ENCODE measurements around the gene METAP1D. TPM values are rescaled to one million over a fixed set of nuclear protein-coding genes. Genes with fewer than 3 reads are reported as not detected.

The METAP1D gene
- total RNA-seq, 4 donors from 2014 or later = 0.75 to 6.4 (median 3.6) TPM

- 17% methylated on average over 22 of the region's 23 CpGs; no CpG with 5 or more reads in 1 of the 2 donors for WGBS, 2 donors (ENCODE audit: low coverage in 1 of 2)
Observed at GRCh38 chr2:172087780-172088244, 88.1 kb downstream of the METAP1D start.

GRCh38 chr2:172088245-172089004 lies 88.7 kb downstream of the METAP1D start:
- intact Hi-C loops (cut with DNase I; ENCODE audit: low total_unique reads) = no loop called here
- H3K27ac ChIP-seq = no peak overlapping the region
- TF ChIP-seq EP300 (IDR thresholded peaks at IDR 0.05; ENCODE audit: low read depth) (no peak), POLR2A (IDR thresholded peaks at IDR 0.05) (no peak), POLR2AphosphoS5 (IDR thresholded peaks at IDR 0.05) (no peak), CTCF (IDR thresholded peaks at IDR 0.05) (no peak)
- no peak overlapping the region for H3K4me3 ChIP-seq
- DNase-seq = no peak
- no peaks in the 10 kb centered on the region for H3K36me3 ChIP-seq
- no peaks in the 10 kb centered on the region for H3K9me3 ChIP-seq
- H3K4me1 ChIP-seq = peaks cover 19 to 47% (median 36%) of the 10 kb centered on the region in 4 donors
- in situ Hi-C loops (cut with MboI; ENCODE audit: low pct_ligation_motif_present in 1 of 4, low pct_unique_long_range_greater_than_20kb in 1 of 4, low sequenced_read_pairs in 3 of 4) = no loop called here
- H3K27me3 ChIP-seq = peaks cover 100% of the 10 kb centered on the region
- 6 to 15% methylated on average over 9 to 37 of the region's 37 CpGs for WGBS, 2 donors (ENCODE audit: low coverage in 1 of 2)

More at GRCh38 chr2:172087780-172088244, 88.1 kb downstream of the METAP1D start:
- Histone ChIP-seq H3K4me3 (no peak overlapping the region), H3K36me3 (no peaks in the 10 kb centered on the region), H3K9me3 (no peaks in the 10 kb centered on the region), H3K4me1 (peaks cover 19 to 53% (median 41%) of the 10 kb centered on the region in 4 donors), H3K27me3 (peaks cover 100% of the 10 kb centered on the region), H3K27ac (no peak overlapping the region)
- intact Hi-C loops (cut with DNase I; ENCODE audit: low total_unique reads) (no loop called here), in situ Hi-C loops (cut with MboI; ENCODE audit: low pct_ligation_motif_present in 1 of 4, low pct_unique_long_range_greater_than_20kb in 1 of 4, low sequenced_read_pairs in 3 of 4) (no loop called here)
- TF ChIP-seq POLR2AphosphoS5 (IDR thresholded peaks at IDR 0.05) (no peak), CTCF (IDR thresholded peaks at IDR 0.05) (no peak), EP300 (IDR thresholded peaks at IDR 0.05; ENCODE audit: low read depth) (no peak), POLR2A (IDR thresholded peaks at IDR 0.05) (no peak)
- DNase-seq = no peak

- 11 to 15% methylated on average over 9 to 10 of the region's 10 CpGs for WGBS, 2 donors (ENCODE audit: low coverage in 1 of 2)
- Histone ChIP-seq H3K9me3 (no peaks in the 10 kb centered on the region), H3K4me1 (peaks cover 19 to 45% (median 35%) of the 10 kb centered on the region in 4 donors), H3K36me3 (no peaks in the 10 kb centered on the region), H3K27ac (no peak overlapping the region), H3K27me3 (peaks cover 100% of the 10 kb centered on the region), H3K4me3 (no peak overlapping the region)
- in situ Hi-C loops (cut with MboI; ENCODE audit: low pct_ligation_motif_present in 1 of 4, low pct_unique_long_range_greater_than_20kb in 1 of 4, low sequenced_read_pairs in 3 of 4) (no loop called here), intact Hi-C loops (cut with DNase I; ENCODE audit: low total_unique reads) (no loop called here)
- no peak for DNase-seq
- no peak for TF ChIP-seq EP300 (IDR thresholded peaks at IDR 0.05; ENCODE audit: low read depth)
- no peak for TF ChIP-seq POLR2A (IDR thresholded peaks at IDR 0.05)
- no peak for TF ChIP-seq CTCF (IDR thresholded peaks at IDR 0.05)
- TF ChIP-seq POLR2AphosphoS5 (IDR thresholded peaks at IDR 0.05) = no peak
Observed at GRCh38 chr2:172089005-172089504, 89.3 kb downstream of the METAP1D start.

- H3K9me3 ChIP-seq = no peaks in the 10 kb centered on the region
- 38 to 39% methylated on average over 4 to 7 of the region's 7 CpGs for WGBS, 2 donors (ENCODE audit: low coverage in 1 of 2)
- intact Hi-C loops (cut with DNase I; ENCODE audit: low total_unique reads) (no loop called here), in situ Hi-C loops (cut with MboI; ENCODE audit: low pct_ligation_motif_present in 1 of 4, low pct_unique_long_range_greater_than_20kb in 1 of 4, low sequenced_read_pairs in 3 of 4) (no loop called here)
- no peak for DNase-seq
- TF ChIP-seq EP300 (IDR thresholded peaks at IDR 0.05; ENCODE audit: low read depth) = no peak
- no peak for TF ChIP-seq POLR2AphosphoS5 (IDR thresholded peaks at IDR 0.05)
- TF ChIP-seq CTCF (IDR thresholded peaks at IDR 0.05) = no peak
- TF ChIP-seq POLR2A (IDR thresholded peaks at IDR 0.05) = no peak
- H3K36me3 ChIP-seq = no peaks in the 10 kb centered on the region
- no peak overlapping the region for H3K4me3 ChIP-seq
- H3K27me3 ChIP-seq = peaks cover 100% of the 10 kb centered on the region
- H3K4me1 ChIP-seq = peaks cover 17 to 44% (median 33%) of the 10 kb centered on the region in 4 donors
- no peak overlapping the region for H3K27ac ChIP-seq
Observed at GRCh38 chr2:172089633-172090032, 89.9 kb downstream of the METAP1D start.
